ENCODE measurements around the gene EFCAB5.
A peak's percentile ranks its signal among the peaks of the same experiment; 100 is the strongest.
"Not testable (repeated sequence)": the region's sequence is repeated elsewhere in the genome, so short reads cannot be mapped to it uniquely, and the experiment has no call there.

Gene EFCAB5

DNA sequence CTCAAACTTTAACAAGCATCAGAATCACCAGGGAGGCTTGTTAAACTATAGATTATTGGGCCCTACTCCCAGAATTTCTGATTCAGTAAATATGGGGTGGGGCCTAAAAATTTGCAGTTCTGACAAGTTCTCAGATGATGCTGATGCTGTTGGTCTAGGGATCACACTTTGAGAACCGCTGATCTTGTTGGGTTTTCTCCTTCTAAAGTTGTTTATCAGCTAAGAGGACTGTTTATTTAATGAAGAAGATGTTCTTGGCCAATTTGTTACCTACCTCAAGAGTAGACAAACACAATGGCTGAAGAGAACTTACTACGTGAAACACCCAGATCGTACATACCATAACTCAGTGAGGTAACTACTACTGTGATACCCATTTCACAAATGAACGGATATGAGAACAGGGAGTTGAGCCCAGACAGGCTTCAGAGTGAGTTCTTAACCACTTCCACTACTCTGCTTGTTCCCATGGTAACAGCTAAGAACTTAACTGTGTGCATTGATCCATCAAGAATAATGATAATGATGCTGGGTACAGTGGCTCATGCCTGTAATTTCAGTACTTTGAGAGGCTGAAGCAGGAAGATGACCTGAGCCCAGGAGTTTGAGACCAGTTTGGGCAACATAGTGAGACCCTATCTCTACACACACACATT lies 89.9 kb downstream of the EFCAB5 start:
- TF ChIP-seq, protein P1, sequence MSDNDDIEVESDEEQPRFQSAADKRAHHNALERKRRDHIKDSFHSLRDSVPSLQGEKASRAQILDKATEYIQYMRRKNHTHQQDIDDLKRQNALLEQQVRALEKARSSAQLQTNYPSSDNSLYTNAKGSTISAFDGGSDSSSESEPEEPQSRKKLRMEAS (IDR thresholded peaks at IDR 0.05; ENCODE audit: low read depth, low read length) = no peak
- TF ChIP-seq POLR2A (IDR thresholded peaks at IDR 0.05; ENCODE audit: extremely low read depth, insufficient read length) (no peak), MYC (IDR thresholded peaks at IDR 0.05; ENCODE audit: low read depth, low read length) (no peak)
- TF ChIP-seq, protein P2, sequence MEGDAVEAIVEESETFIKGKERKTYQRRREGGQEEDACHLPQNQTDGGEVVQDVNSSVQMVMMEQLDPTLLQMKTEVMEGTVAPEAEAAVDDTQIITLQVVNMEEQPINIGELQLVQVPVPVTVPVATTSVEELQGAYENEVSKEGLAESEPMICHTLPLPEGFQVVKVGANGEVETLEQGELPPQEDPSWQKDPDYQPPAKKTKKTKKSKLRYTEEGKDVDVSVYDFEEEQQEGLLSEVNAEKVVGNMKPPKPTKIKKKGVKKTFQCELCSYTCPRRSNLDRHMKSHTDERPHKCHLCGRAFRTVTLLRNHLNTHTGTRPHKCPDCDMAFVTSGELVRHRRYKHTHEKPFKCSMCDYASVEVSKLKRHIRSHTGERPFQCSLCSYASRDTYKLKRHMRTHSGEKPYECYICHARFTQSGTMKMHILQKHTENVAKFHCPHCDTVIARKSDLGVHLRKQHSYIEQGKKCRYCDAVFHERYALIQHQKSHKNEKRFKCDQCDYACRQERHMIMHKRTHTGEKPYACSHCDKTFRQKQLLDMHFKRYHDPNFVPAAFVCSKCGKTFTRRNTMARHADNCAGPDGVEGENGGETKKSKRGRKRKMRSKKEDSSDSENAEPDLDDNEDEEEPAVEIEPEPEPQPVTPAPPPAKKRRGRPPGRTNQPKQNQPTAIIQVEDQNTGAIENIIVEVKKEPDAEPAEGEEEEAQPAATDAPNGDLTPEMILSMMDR (IDR thresholded peaks at IDR 0.05; ENCODE audit: low read depth, low read length) = no peak
- no peak overlapping the region for H3K4me3 ChIP-seq (ENCODE audit: low read depth, low read length)
- DNase-seq (ENCODE audit: low read depth) = no peak

DNA sequence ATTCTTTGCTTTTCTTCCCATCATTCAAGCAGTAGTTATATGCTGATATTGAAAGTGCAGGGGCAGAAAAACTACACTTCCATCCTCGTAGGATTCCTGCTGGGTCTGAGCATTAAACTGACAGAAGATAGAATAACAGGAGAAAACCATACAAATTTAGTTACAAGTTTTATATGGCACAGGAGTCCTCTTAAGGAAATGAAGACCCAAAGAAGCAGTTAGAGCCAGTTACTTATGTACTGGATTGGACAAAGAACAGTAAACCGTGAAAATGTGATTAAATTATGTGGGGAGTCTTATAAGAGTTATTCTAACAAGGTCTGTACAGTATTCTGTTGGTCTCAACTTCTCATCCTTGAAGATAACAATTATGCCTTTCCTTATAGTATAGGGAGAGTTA lies 93.9 kb downstream of the EFCAB5 start:
- TF ChIP-seq, protein P1 (IDR thresholded peaks at IDR 0.05; ENCODE audit: low read depth, low read length) = no peak
- no peak for TF ChIP-seq POLR2A (IDR thresholded peaks at IDR 0.05; ENCODE audit: extremely low read depth, insufficient read length)
- TF ChIP-seq MYC (IDR thresholded peaks at IDR 0.05; ENCODE audit: low read depth, low read length) = no peak
- TF ChIP-seq, protein P2 (IDR thresholded peaks at IDR 0.05; ENCODE audit: low read depth, low read length) = no peak
- no peak for DNase-seq (ENCODE audit: low read depth)
- H3K4me3 ChIP-seq (ENCODE audit: low read depth, low read length) = no peak overlapping the region

DNA sequence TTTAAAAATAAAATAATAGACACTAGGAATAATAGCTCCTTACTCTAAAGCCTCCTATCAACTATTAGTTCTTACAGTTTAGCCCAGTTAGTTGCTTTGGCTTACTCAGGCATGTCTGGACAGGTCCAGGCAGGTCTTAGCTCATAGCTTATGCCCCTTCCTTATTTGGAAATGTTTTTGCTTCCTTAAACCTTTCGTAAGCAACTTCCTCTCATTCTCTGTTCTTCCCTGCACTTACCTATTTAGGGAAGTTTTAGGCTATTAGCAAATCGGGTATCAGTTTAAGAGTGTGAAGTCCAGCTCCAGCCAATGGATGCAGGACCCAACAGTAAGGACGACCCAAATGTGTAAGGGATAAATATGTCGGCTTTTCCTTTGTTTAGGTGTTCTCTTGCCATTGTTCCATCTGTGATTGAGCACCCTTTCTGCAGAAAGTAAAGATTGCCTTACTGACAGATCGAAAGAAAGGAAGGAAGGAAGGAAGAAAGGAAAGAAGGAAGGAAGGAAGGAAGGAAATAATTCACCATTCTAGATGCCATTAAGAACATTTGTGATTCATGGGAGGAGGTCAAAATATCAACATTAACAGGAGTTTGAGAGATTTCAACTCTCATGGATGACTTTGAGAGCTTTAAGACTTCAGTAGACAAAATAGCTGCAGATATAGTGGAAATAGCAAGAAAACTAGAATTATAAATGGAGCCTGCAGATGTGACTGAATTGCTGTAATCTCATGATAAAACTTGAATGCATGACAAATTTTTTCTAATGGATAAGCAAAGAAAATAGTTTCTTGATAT lies 99.5 kb downstream of the EFCAB5 start:
- DNase-seq (ENCODE audit: low read depth) = peak; percentile 18
- H3K4me3 ChIP-seq (ENCODE audit: low read depth, low read length) = not testable (repeated sequence)

DNA sequence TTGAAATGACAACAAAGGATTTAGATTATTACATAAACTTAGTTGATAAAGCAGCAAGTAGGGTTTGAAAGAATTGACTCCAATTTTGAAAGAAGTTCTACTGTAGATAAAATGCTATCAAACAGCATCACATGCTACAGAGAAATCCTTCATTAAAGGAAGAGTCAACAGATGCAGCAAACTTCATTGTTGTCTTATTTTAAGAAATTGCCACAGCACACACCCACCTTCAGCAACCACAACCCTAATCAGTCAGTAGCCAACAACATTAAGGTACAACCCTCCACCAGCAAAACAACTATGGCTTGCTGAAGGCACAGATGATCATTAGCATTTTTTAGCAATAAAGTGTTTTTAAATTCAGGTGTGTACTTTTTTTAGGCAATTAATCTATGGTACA lies 100.1 kb downstream of the EFCAB5 start:
- no peak overlapping the region for H3K4me3 ChIP-seq (ENCODE audit: low read depth, low read length)
- TF ChIP-seq MYC (IDR thresholded peaks at IDR 0.05; ENCODE audit: low read depth, low read length) (no peak), POLR2A (IDR thresholded peaks at IDR 0.05; ENCODE audit: extremely low read depth, insufficient read length) (no peak)
- TF ChIP-seq, protein P2 (IDR thresholded peaks at IDR 0.05; ENCODE audit: low read depth, low read length) = no peak
- TF ChIP-seq, protein P1 (IDR thresholded peaks at IDR 0.05; ENCODE audit: low read depth, low read length) = no peak
- no peak for DNase-seq (ENCODE audit: low read depth)

DNA sequence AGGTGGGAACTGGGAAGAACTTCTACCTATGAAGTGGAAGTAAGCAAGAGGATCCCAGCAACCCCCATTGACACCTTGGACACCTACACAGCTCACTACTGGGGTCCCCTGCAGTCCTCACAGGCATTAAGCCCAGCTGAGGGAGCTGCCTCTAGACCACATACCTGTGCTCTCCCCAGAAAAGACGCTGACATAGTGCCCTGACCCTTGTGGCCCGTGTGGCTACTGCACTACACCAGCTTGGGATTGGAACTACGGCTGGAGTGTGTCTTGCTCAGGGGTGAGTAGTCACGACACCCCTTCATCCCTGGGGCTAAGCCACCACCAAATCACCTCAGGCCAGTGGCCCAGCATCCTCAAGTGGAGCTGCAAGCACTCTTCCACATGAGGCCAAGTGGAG lies 120.9 kb downstream of the EFCAB5 start:
- no peak overlapping the region for H3K4me3 ChIP-seq (ENCODE audit: low read depth, low read length)
- no peak for DNase-seq (ENCODE audit: low read depth)
- TF ChIP-seq POLR2A (IDR thresholded peaks at IDR 0.05; ENCODE audit: extremely low read depth, insufficient read length) (no peak), MYC (IDR thresholded peaks at IDR 0.05; ENCODE audit: low read depth, low read length) (no peak)
- TF ChIP-seq, protein P2 (IDR thresholded peaks at IDR 0.05; ENCODE audit: low read depth, low read length) = no peak
- TF ChIP-seq, protein P1 (IDR thresholded peaks at IDR 0.05; ENCODE audit: low read depth, low read length) = no peak

DNA sequence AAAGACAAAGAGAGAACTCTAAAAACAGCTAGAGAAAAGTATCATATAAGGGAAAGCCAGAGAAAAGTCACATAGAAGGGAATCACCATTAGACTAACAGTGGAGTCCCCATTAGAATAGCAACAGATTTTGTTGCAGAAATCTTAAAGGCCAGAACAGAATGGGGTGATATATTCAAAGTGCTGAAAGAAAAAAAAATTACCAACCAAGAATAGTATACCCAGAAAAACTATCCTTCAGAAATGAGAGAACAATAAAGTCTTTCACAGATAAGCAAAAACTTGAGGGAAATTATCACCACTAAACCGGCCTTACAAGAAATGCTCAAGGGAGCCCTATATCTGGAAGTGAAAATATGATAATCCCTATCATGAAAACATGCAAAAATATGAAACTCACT lies 123.3 kb downstream of the EFCAB5 start:
- H3K4me3 ChIP-seq (ENCODE audit: low read depth, low read length) = no peak overlapping the region
- no peak for TF ChIP-seq POLR2A (IDR thresholded peaks at IDR 0.05; ENCODE audit: extremely low read depth, insufficient read length)
- no peak for DNase-seq (ENCODE audit: low read depth)

Data from NB4 (cell line).